IPS-20b (cell line): ENCODE measurements around the gene AIFM3.

ENCODE experiments used
- H3K27ac ChIP-seq: one replicate; pipeline ENCODE4 v1.5.1; 2013; ENCODE audit warnings: low read length
- H3K27me3 ChIP-seq: 2 replicates; pipeline ENCODE4 v1.6.1; 2013; ENCODE audit warnings: mild to moderate bottlenecking, low read length, inconsistent platforms; ENCODE audit not compliant: insufficient read depth
- H3K36me3 ChIP-seq: 2 replicates; pipeline ENCODE4 v1.6.1; 2013; ENCODE audit warnings: low read depth, mild to moderate bottlenecking, inconsistent platforms, low read length, moderate library complexity; ENCODE audit not compliant: insufficient read depth
- H3K4me1 ChIP-seq: 2 replicates; pipeline ENCODE4 v1.6.1; 2013; ENCODE audit warnings: mild to moderate bottlenecking, control low read depth, inconsistent platforms, low read length, moderate library complexity; ENCODE audit not compliant: insufficient read depth
- H3K4me3 ChIP-seq: 2 replicates; pipeline ENCODE4 v1.5.1; 2013; ENCODE audit warnings: mild to moderate bottlenecking, low read length, inconsistent platforms
- H3K9ac ChIP-seq: 2 replicates; pipeline ENCODE4 v1.6.1; 2013; ENCODE audit warnings: low read depth, mild to moderate bottlenecking, inconsistent platforms, low read length, moderate library complexity
- H3K9me3 ChIP-seq: 2 replicates; pipeline ENCODE4 v1.6.1; 2013; ENCODE audit warnings: mild to moderate bottlenecking, low read depth, low read length, inconsistent platforms; ENCODE audit not compliant: insufficient read depth

Gene AIFM3

DNA sequence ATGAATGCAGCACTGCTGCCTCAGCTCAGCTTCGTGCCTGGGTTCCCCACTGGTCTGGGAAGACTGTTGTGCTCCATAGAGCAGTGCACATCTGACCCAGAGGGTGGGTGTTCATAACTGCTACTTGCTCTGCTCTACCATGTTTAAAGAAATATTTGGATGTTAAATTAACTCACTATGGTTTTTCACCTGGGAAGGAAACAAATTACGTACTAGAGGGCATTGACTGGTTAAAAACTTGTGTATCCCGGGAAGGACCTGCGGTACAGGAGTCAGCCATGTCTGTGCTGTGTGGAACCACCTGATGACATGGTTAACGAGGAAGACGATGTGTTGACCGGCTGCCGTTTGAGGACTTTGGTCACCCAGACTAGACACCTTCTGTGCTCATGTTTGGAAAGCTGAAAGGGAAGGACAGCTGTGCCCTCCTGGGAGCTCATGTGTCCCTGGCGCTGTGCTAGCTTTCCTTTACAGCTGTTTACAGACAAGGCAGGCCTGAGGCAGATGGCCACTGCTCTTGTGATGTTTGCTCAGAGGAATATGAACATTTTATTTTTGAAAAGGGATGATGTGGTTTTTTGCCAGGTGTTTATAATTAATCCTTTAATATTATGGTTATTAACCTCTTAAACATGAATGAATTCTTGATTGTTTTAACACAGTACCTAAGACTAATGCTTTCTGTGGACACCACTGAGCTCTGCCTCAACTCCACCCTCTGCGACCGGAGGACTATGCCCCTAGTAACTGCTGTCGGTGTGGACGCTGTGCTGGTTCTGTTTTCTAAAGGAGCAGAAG lies 14.3 kb upstream of the AIFM3 start:
- no peak overlapping the region for H3K4me3 ChIP-seq
- no peaks in the 10 kb centered on the region for H3K4me1 ChIP-seq
- no peaks in the 10 kb centered on the region for H3K9me3 ChIP-seq
- no peak overlapping the region for H3K9ac ChIP-seq
- peaks cover 14% of the 10 kb centered on the region for H3K27me3 ChIP-seq
- peaks cover 56% of the 10 kb centered on the region for H3K36me3 ChIP-seq
- H3K27ac ChIP-seq: no peak overlapping the region

DNA sequence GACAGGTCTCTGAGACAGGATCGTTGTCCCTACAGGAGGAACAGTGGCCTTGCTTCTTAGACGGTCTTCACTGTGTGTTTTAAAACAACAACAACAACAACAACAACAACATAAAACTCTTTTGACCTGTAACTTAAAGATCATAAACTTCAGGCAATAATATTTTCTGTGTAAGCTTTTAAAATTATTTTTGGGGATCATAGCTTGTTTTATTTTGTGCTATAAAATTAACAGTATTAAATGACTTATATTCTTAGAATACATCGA lies 13.8 kb upstream of the AIFM3 start:
- no peak overlapping the region for H3K27ac ChIP-seq
- H3K9ac ChIP-seq: no peak overlapping the region
- no peaks in the 10 kb centered on the region for H3K9me3 ChIP-seq
- H3K27me3 ChIP-seq: peaks cover 19% of the 10 kb centered on the region
- H3K4me3 ChIP-seq: no peak overlapping the region
- H3K36me3 ChIP-seq: peaks cover 56% of the 10 kb centered on the region
- H3K4me1 ChIP-seq: peaks cover 2% of the 10 kb centered on the region; the same call in 1 of the 2 replicates

DNA sequence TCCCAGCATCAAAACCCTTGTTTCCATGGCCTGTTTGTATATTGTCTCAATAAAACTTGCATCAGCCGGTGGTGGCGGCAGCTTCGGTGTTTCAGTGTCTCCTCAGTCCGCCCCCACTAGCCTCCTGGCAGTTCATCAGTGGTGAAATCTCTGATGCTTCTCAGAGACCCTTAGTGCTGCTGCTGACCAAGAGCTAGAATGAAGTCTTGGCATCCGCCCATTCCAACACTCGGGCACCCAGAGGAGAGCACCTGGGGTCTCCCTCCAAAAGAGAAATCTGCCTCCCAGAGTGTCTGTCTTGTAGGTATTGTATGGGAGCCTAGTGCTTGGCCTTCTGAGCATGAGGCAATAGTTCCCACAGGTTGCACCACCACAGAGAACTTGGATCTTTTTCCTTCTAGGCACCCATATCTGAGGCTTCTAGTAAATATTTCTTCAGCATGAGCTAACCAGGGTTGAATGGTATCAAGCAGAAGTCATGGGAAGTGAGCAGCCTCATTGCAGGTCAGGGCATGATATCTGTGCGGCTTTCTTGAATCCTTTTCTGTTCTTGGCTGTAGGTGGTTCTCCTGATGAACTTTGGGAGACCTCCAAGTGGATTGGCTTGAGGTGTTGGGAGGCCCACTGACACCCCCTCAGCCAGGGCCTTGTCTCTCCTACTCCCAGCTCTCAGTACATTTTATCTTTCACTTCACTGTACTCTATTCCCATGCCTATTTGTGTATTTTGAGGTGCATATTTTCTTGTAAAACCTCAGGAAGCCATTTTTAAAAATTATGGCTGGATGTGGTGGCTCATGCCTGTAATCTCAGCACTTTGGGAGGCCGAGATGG lies 13.2 kb upstream of the AIFM3 start:
- no peaks in the 10 kb centered on the region for H3K9me3 ChIP-seq
- no peak overlapping the region for H3K9ac ChIP-seq
- H3K27me3 ChIP-seq: peaks cover 25% of the 10 kb centered on the region
- H3K36me3 ChIP-seq: peaks cover 53% of the 10 kb centered on the region
- peaks cover 3% of the 10 kb centered on the region; the same call in 1 of the 2 replicates for H3K4me1 ChIP-seq
- H3K4me3 ChIP-seq: no peak overlapping the region
- no peak overlapping the region for H3K27ac ChIP-seq

DNA sequence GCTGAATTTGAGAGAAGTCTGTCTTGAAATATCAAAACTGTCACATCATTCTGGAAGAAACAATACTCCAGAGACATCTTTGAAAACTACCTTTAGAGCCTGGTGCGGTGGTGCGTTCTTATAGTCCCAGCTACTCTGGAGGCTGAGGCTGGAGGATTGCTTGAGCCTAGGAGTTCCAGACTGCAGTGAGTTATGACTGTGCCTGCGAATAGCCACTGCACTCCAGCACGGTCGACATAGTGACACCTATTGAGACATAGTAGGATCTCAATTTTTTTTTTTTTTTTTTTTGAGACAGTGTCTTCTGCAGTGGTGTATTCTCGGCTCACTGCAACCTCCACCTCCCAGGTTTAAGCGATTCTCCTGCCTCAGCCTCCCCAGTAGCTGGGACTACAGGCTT lies 11.5 kb upstream of the AIFM3 start:
- Histone ChIP-seq H3K9ac (no peak overlapping the region), H3K4me1 (peaks cover 3% of the 10 kb centered on the region; the same call in 1 of the 2 replicates), H3K27ac (no peak overlapping the region)

DNA sequence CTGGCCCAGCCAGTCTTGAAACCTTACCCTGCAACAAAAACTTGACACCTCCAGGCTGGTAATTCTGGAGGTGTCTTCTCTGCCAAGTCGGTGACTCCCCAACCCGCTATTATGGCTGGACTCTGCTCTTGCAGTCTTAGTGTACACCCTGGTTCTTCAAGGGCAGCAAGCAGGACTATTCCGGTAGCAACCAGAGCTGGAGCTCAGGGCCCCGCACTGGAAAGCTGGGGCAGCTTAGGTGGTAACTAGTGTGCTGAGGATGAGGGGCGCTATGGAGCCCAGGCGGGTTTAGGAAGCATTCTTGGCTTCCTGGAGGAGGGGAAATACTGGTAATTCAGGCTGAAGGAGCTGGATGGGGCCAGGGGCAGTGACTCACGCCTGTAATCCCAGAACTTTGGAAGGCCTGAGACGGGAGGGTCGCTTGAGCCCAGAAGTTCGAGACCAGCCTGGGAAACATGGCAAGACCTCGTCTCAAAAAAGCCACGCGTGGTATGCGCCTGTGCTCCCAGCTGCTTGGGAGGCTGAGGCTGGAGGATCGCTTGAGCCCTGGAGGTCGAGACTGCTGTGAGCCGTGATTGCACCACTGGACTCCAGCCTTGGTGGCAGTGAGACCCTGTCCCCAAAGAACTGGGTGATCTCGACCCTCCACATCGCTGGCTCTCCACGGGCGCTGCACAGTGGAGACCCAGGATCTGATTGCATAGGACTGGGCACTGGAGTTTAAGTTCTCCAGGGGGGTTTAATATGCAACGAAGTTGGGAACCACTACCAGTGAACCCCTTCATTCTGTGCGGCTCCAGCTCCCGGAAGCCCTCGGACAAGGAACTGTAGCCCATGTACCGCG lies 10.6 kb upstream of the AIFM3 start:
- Histone ChIP-seq H3K9ac (no peak overlapping the region), H3K36me3 (peaks cover 28% of the 10 kb centered on the region), H3K4me1 (peaks cover 3% of the 10 kb centered on the region; the same call in 1 of the 2 replicates), H3K9me3 (no peaks in the 10 kb centered on the region), H3K4me3 (peak overlapping the region; percentile 76), H3K27ac (no peak overlapping the region), H3K27me3 (peaks cover 26% of the 10 kb centered on the region)

More for the DNA sequence above, 11.5 kb upstream of the AIFM3 start:
- Histone ChIP-seq H3K9me3 (no peaks in the 10 kb centered on the region), H3K36me3 (peaks cover 37% of the 10 kb centered on the region), H3K27me3 (peaks cover 26% of the 10 kb centered on the region), H3K4me3 (no peak overlapping the region)

DNA sequence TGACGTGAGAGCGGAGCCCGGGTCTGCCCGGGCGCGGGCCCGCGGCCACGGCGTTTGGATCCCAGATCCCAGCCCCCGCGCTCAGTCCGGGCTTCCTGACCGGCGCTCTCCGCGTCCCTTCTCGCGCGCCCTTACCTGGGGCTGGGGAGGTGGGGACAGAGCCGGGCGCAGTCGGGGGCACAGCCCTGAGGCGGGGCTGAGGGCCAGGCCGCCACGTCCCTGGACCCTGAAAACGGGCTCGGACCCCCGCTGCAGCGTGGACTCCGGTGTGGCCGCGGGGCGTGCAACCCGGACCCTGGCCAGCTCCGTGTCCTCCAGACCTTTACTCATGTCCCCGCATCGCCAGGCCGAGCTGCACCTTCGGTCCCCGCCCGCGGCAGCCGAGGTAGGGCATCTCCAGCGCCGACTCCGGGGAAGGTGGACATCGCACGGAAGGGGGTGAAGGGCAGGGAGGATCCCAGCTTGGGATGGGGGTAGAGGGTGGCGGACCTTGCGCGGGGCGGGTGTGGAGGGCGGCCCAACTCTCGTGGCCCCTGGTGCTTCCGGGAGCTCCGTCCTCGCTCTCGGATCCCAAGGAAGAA lies 9.9 kb upstream of the AIFM3 start:
- no peaks in the 10 kb centered on the region for H3K9me3 ChIP-seq
- H3K36me3 ChIP-seq: peaks cover 20% of the 10 kb centered on the region
- H3K4me3 ChIP-seq: peak overlapping the region; percentile 76
- peaks cover 27% of the 10 kb centered on the region for H3K27me3 ChIP-seq
- H3K9ac ChIP-seq: peak overlapping the region; percentile 48; the same call in 1 of the 2 replicates
- peaks cover 3% of the 10 kb centered on the region; the same call in 1 of the 2 replicates for H3K4me1 ChIP-seq
- H3K27ac ChIP-seq: no peak overlapping the region

DNA sequence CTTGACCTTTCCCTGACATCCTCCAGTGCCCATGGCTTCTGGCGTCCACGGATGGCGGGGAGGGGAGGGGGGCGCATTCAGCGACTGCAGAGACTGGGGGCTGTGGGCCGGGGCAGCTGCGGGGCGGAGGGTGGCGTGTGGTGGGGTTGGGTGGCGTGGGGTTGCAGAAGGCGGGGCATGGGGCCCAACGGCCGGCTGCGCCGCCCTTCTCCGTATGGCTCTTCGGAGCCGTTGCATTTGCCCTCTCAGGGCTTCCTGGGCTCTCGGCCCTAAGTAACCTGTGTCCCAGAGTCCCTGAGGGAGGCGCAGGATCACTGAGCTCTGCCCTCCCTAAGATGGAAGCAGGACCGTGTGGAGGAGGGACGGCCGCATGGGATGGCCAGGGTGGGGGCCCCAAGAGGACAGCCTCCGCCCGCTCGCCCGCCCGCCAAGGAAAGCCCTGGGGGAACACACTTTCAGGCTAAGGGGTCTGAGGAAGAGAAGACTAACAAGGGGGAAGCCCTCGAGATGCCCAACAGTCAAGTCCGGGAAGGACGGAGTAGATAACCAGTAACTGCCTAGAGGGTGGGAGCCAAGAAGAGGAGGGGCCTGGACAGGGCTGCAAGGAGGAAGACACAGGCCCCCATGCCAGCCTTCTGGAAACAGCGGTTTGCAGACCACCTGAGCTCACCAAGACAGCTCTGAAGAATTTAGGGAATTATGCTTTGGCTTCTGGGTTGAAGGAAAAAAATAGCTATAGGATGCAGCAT lies 9.2 kb upstream of the AIFM3 start:
- H3K27me3 ChIP-seq: peaks cover 34% of the 10 kb centered on the region
- peak overlapping the region; percentile 48; the same call in 1 of the 2 replicates for H3K9ac ChIP-seq
- H3K4me3 ChIP-seq: peak overlapping the region; percentile 76
- H3K27ac ChIP-seq: no peak overlapping the region
- no peaks in the 10 kb centered on the region for H3K9me3 ChIP-seq
- peaks cover 14% of the 10 kb centered on the region for H3K36me3 ChIP-seq
- H3K4me1 ChIP-seq: peaks cover 3% of the 10 kb centered on the region; the same call in 1 of the 2 replicates

DNA sequence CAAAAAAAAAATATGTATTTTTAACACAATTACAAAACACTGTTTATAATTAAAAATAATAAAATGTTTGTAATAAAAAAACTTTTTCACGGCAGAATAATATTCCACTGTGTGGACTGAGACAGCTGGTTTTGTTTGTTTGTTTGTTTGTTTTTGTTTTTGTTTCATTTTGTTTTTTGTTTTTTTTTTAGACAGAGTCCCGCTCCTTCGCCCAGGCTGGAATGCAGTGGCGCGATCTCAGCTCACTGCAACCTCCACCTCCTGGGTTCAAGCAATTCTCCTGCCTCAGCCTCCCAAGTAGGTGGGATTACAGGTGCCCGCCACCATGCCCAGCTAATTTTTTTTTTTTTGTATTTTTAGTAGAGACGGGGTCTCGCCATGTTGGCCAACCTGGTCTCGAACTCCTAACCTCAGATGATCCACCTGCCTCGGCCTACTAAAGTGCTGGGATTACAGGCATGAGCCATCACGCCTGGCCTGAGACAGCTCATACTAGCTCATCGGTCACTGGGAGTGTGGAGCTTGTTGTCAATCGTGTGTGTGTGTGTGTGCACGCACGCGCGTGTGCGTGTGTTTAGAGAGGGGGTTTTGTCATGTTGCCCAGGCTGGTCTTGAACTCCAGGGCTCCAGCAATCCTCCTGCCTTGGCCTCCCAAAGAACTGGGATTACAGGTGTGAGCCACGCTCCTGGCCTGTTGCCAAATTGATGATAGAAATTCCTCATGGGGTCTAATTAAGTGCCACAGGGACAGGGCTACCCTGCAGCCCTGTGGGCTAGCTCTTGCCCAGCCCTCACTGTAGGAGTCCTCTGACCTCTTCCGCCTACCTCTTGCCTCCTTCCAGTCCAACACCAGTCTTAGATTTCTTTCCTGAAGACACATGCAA lies 7.2 kb upstream of the AIFM3 start:
- Histone ChIP-seq H3K4me3 (no peak overlapping the region), H3K36me3 (no peaks in the 10 kb centered on the region), H3K9me3 (no peaks in the 10 kb centered on the region), H3K27me3 (peaks cover 54% of the 10 kb centered on the region), H3K4me1 (peaks cover 3% of the 10 kb centered on the region), H3K9ac (no peak overlapping the region), H3K27ac (no peak overlapping the region)

DNA sequence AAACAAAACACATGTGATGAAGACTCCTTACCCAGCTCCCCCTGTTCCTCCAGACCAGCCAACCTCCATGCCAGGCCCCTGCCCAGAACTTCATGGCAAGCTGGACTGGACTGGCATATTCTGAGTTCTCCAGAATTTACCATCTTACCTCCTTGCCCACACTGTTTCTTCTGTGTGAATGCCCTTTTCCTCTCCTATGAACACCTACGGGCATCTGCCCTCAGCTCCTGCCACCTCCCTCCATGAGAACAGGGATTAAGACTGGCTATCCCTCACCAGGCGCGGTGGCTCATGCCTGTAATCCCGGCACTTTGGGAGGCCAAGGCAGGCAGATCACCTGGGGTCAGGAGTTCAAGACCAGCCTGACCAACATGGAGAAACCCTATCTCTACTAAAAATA lies 6.4 kb upstream of the AIFM3 start:
- Histone ChIP-seq H3K27ac (no peak overlapping the region), H3K36me3 (no peaks in the 10 kb centered on the region), H3K4me3 (no peak overlapping the region), H3K4me1 (peaks cover 3% of the 10 kb centered on the region), H3K9ac (no peak overlapping the region), H3K9me3 (no peaks in the 10 kb centered on the region), H3K27me3 (peaks cover 60% of the 10 kb centered on the region)

DNA sequence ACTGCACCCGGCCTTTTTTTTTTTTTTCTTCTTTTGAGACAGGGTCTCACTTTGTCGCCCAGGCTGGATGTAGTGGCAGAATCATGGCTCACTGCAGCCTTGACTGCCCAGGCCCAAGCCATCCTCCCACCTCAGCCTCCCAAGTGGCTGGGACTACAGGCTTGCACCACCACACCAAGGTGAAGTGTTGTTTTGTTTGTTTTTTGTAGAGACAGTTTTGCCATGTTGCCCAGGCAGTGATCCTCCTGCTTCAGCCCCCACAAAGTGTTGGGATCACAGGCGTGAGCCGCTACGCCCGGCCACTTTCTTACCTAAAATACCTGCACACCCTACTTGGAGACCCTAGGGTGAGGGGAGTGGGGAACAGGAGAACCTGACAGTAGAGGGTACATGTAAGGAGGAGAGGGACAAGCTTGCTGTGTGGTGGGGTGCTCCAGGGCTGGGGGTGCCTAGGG lies 4.5 kb upstream of the AIFM3 start:
- H3K27me3 ChIP-seq: peaks cover 67% of the 10 kb centered on the region
- H3K27ac ChIP-seq: no peak overlapping the region
- H3K4me1 ChIP-seq: peaks cover 7% of the 10 kb centered on the region
- H3K9ac ChIP-seq: no peak overlapping the region
- H3K4me3 ChIP-seq: no peak overlapping the region
- no peaks in the 10 kb centered on the region for H3K36me3 ChIP-seq
- no peaks in the 10 kb centered on the region for H3K9me3 ChIP-seq
